Left kidney (tissue), 2 donors: ENCODE data around the gene FAM20C. TPM values are rescaled to one million over a fixed set of nuclear protein-coding genes. Genes with fewer than 3 reads are reported as not detected.

ENCODE experiments used
- DNase-seq: peaks from one replicate; pipeline ENCODE4 v3.0.0-alpha.2; 2013
- polyA plus RNA-seq: library from polyadenylated mRNA; unstranded; fragments of 120-200 nt; gene quantifications from one replicate; pipeline ENCODE4 v1.2.1, GENCODE V29; 2013; ENCODE audit not compliant: insufficient read length

Gene FAM20C
- polyA plus RNA-seq, 1 donor = 68.5 TPM

DNA sequence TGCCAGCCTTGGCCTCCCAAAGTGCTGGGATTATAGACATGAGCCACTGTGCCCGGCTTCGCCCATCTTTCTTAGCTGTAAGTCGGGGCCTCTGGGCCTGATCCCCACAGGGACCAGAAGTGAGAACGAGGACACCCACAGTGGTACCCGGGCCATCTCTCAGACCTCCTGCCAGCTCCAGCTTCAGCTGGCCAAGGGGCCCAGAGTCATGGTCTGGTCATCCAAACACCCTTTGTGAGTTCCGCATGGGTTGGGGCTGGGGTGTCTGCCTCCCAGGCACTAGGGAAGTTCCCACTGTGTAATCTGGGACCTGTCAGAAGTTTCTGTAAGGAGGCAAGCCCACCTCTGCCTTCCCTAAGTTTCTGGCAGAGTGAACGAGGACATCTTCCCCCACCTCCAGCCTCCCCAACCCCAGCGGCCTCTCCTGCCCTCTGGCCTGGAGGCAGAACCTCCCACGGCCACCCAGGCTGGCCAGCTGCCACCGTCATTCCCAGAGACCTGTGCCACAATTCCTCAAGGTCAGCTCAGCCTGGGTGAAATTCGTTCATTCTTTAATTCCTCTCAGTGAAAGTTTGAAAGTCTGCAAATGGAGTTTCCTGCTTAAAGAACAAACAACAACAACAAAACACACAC lies 78.1 kb downstream of the FAM20C start:
- DNase-seq = no peak

DNA sequence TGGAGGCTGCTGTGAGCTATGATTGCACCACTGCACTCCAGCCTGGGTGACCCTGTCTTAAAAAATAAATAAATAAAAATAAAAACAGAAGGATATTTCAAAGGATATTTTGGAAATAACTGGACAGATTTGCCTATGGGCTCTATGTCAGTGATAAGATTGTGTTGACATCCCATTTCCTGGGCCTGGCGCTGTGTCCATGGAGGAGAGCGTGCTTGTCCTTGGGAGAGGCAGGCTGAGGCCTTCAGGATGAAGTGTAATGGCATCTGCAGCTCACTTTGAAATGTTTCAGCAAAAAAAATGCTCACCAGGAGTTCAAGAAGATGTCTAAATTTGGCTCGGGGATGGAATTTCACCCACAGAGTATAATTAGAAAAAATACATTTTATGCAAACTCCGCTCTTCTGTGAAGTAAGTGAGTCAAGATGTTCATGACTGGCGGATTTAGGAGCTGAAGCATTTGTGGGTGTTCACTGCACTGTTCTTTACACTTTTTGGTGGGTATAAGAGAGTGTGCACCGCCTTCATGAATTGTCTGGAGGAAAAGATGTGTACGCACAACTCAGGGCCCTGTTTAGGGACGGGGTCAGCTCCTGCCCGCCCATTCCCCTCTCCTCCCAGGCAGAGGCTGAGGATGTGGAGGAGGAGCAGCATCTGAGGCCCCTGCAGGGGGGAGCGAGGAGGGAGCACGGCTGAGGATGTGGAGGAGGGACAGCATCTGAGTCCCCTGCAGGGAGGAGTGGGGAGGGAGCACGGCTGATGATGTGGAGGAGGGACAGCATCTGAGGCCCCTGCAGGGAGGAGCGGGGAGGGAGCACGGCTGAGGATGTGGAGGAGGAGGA lies 79.1 kb downstream of the FAM20C start:
- DNase-seq = no peak

DNA sequence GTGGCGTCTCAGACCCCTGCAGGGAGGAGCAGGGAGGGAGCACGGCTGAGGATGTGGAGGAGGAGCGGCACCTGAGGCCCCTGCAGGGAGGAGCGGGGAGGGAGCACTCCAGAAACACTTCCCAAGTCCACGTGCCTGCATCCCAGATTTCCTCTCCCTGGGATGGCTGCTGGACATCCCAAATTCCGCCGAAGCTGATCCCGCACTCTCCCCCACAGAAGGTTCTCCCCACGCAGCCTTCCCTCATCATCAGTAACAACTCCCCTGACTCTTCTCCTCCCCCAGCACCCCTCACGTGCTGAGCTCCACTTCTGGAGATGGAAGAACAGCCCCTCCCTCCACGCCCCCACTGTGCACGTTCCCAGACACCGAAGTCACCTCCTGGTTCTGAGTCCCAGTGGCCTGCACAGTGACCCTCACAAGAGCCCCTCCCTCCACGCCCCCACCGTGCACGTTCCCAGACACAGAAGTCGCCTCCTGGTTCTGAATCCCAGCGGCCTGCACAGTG lies 79.8 kb downstream of the FAM20C start:
- DNase-seq = no peak

DNA sequence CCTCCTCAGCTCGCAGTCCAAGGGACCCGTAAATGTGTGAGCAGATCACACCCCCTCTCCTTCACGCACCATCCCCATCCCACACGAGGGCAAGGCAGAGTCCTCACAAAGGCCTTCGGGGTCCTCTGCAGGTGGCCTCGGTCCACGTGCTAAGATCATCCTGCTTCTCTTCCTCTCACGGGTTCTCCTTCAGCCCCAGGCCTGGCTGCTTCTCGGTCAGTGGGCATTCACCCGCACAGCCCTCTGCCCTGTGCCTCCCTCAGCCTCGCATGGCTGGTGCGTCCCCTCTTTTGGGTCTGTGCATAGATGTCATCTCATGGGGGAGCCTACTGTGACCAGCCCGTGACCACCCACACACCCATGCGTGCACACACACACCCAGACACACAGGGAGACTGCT lies 80.3 kb downstream of the FAM20C start:
- DNase-seq = no peak

DNA sequence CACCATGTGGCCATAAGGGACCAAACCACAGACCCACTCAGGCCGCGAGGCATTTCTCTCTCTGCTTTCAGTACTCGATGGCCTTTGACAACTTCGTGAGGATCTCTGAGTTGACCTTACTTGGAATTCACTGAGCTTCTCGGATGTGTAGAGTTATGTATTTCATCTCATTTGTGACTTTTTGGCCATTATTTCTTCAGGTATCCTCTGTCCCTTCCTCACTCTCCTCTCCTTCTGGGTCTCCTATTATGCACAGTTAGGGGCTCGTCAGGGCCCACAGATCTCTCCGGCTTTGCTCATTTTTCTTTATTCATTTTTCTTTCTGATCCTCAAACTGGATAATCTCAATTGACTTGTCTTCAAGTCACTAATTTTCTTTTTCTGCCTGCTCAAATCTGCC lies 81.0 kb downstream of the FAM20C start:
- no peak for DNase-seq

DNA sequence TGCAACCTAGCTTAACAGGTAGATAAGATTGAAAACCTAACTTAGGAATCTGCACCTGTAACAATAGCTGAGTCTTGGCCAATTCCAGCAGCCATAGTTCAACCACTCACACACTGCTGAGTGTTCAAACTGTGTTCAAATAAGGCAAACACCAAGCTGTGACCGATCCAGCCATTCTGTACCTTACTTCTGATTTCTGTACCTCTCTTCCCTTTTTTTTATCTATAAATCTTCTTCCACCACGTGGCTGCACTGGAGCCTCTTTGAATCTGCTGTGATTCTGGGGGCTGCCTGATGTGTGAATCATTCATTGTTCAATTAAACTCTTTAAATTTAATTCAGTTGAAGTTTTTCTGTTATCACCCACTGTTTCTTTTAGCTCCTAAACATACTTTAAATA lies 81.9 kb downstream of the FAM20C start:
- DNase-seq = no peak

DNA sequence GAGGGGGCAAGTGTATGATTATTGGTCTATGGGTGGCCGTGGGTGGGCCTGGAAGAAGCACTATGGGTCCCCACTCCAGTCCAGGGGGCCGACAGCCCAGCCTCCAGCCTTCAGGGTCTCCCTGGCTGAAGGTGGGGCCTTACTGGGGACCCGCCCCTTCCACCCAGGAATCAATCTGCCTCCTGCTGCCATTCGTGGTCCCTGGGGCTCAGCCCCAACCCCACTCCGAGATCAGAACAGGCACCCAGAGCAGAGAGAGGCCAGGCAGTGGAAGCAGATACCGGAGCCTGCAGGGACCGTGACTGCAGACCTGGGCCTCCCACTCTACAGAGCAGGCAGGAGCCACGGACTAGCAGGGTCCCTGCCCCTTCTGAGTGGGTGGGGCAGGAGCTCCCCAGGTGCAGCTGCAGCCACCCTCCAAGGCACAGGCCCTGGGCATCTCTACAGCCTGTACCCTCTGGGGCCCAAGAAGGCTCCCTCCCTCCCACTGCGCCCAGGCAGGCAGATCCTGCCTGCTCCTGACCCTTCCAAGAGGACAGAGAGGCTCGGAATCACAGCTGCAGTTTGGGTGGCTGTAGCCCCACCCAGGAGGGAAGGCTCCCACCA lies 84.0 kb downstream of the FAM20C start:
- no peak for DNase-seq

DNA sequence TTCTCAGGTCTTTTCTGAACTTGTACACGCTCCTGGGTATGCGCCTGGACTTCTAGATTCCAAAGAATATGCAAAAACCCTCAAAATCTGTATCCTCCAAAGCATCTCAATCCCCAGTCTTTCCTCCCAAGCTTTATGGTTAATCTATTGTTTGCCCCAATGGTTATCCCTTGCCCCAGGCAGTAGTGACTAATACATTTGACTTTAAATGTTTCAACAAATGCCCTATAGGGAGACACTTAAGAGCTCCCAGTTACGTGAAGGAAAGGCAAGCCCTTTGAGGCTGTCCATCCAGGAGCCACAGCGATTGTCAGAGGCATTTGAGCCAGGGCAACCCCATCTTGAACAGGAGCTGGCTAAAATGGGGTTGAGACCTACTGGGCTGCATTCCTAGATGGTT lies 84.9 kb downstream of the FAM20C start:
- no peak for DNase-seq

DNA sequence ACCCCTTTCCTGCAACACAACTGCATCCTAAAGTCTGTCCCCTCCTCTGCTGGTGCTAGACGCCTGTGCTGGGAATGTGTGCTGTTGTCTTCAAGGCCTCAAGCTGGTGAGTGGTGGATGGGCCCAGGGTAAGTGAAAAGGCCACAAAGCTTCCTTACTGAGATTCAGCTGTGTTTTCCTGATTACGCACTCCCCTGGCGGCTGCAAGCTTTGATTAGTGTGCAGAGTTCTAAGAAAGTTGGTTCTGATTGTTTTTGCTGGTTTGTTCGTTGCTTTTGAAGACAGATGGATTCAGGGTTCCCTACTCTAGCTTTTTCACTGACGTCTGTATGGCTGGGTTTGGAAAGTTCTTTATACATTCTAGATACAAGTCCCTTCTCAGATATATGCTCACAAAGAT lies 85.7 kb downstream of the FAM20C start:
- DNase-seq = no peak

DNA sequence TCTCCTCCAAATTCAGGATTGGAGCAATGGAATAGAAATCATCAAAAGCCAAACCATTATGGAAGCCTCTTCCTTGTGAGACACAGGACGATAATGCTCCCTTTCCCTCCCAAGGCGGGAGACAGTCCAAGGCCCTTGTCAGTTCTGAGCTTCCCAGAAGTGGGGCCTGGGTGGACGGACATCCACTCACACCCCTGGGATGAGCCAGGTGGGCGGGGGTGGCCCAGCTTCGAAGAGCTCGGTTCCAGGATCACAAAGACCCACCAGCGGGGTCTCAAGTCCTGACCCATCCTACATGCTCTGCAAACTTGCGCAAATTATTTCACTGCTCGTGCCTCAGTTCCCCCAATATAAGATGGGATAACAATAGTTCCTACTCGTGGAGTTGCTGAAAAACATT lies 87.5 kb downstream of the FAM20C start:
- no peak for DNase-seq

DNA sequence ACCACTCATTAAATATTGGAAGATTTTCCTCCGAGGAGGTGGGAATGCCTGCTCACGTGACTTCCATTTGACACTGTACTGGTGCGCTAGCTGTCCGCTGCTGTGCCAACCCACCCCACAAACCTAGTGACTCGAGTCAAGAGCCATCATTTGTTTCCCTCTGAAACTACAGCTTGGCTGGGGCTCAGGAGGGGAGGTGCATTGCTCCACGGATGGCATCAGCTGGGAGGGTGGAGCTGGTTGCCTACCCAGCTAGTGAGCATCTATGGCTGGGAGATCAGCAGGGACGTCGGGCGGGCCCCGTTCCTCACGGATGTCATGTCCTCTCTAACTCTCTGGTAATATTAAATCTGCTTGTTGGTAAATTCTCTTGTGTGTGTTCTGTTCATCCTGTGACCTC lies 88.1 kb downstream of the FAM20C start:
- no peak for DNase-seq

DNA sequence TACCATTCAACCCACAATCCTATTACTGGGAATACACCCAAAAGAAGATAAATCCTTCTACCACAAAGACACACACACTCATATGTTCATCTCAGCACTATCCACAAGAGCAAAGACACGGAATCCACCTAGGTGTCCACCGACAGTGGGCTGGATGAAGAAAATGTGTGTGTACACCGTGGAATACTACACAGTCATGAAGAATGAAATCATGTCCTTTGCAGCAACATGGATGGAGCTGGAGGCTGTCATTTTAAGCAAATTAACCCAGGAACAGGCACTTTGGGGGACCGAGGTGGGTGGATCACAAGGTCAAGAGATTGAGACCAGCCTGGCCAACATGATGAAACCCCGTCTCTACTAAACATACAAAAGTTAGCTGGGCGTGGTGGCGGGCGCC lies 89.3 kb downstream of the FAM20C start:
- DNase-seq = no peak

DNA sequence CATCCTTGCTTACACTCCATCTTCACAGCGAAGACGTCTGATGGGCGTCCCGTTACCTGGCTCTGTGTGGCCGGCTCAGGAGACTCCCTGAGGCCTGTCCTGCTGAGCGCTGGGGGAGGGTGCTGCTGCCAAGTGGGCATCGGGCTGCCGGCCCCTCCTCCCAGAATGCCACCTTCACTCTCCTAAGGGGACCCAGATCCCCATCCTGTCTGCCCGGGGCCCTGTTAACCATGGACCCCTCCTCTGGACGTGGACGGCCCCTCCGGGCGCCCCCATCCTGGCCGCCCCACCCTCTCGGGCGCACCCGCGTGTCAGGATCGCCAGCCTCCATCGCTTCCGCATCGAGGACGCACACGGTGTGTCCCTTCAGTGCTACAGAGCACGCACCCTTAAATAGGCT lies 90.2 kb downstream of the FAM20C start:
- no peak for DNase-seq

DNA sequence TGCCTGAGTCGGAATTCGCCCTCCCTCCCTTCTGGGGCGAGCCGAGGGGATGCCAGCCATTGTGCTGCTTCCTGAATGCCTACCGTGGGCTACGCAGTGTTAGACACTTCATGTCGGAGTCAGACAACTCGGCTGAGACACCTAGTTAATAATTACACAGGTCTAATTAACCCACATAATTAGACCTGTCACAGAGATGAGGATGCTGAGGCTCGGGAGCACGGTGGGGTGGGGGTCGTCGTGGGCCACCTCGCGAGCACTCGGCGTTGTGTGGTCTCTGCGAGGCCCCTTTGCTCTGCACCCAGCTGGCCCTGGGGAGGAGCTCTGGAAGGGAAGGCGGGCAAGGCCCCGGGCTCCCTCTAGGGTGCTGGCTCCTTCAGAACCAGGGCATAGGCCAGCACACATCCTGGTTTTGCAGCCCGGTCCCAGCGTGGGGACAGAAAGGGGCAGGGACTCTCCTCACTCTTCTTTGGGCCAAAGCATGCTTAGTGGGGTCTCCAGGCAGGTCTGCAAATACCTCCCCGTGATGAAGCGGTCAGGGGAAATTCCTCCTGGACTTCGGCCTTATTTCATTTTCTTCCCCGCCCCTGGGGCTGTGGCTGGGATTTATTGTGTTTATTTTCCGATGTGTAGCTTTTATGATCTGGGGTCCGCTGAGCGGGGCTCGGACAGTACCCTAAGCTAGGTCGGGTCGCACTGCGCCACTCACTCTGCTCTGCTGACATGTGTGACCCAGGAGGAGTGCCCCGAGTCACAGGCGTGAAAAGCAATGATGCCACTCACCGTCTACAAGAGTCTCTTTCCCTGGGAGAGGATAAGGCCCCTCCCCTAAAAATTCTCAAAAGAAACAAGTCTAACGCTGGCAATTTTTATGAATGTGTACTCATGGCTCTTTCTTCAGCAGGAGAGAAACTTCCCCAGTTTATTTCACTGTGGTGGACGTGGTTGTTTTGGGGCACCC lies 92.7 kb downstream of the FAM20C start:
- no peak for DNase-seq

DNA sequence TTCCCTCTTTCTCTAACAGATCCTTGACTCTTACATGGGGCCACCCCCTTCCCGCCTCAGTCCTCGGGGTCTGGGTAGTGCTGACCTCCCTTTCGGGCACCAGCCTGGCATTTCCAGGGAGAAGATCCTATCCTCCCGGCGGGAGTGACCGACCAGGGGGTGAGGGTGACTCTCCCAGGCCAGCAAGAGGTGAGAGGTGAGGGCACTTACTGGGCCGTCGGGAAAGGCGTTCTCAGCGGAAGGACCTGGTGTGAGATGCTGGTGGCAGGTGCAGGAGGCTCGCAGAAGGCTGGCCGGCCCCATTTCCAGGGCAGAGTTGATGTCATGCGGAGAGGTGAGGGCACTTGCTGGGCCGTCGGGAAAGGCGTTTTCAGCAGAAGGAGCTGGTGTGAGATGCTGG lies 93.4 kb downstream of the FAM20C start:
- no peak for DNase-seq

DNA sequence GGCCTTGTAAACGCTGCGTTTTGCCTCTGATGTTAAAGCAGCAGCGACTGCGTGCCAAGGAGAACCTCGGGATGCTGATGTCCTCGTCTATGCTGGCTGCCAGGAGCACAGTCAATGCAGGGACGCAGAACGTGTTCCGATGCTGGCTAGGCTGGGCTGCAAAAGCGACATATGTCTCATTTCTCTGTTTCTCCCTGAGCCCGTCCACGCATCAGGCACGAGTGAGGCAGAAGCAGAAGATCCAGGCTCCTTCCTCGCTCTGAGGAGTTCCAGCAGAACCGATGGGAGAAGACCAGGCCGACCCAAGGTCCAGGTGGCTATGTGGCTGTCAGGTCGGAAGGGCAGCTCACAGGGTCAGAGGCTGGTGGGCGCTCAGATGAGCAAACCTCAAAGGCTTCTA lies 93.9 kb downstream of the FAM20C start:
- no peak for DNase-seq

DNA sequence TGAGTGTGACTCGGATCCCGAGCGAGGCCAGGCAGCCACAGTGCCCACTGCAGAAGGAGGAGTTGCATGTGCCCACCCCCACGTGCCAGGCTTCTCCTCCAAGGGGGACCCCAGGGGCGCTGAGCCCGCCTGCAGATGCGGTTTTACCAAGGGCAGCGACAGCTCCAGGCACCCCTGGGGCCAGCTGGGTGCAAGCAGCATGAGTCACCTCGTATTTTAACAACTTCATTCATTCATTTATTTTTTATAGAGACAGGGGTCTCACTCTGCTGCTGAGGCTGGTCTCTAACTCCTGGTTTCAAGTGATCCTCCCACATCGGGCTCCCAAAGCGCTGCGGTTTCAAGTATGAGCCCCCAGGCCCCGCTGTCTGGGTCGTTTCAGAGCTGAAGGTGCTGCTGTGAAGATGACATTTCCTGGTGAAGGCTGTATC lies 96.3 kb downstream of the FAM20C start:
- no peak for DNase-seq

DNA sequence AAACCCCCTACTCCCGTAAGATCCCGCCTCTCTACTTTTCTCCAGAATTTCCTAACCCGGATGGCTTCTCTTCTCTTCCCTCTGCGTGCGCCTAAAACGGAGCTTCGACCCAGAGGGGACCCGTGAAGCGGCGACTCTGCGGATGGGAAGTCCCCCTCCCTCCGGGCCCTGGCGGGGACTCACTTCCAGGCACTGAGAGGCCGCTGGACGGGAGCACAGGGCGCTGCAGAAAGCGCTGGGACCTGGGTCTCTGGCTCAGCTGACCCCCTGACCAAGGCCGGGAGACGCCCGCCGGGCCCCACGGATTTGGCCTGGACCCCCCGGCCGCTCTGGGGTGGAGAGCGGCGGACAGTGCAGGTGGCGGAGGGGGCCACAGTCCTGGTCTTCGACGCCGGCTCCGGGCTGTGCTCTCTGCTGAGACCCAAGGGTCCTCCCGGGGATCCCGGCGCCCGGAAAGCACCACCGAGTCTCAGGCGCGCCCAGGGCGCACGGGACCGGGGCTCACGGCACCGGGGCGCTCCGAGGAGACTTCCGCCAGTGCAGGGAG lies 96.9 kb downstream of the FAM20C start:
- DNase-seq = no peak

DNA sequence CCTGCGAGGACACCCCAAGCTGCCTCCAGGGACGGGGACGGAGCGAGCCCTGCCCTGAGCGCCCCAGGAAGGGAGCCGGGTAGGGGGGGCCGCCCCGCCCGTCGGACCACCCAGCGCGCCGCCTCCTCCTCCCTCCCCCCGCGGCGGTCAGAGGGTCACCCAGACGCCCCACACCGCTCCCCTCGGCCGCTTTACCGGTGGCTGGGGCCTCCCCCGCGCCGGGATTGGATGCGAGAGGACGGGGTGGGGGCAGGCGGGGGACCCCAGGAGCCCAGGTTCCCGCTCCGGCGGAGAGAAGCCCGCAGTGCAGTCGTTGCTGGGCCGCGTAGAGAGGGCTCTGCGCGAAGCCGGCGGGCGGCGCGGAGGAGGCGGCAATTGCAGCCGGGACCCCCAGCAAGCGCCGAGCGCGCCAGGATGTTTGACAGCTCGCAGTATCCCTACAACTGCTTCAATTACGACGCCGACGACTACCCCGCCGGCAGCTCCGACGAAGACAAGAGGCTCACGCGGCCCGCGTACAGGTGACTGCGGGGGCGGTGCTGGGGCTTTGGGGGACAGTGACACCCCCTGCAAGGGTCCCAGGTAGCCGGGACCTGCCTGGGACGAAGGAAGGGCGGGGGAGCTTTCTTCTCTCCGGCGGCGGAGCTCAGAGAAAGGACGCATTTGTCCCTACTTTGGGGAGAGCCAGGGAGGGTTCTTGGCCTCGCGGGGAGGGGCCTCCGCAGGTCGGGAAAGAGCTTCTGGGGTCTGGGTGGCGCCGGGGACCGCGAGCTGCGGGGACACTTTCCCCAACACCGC lies 97.6 kb downstream of the FAM20C start, which contains the start of gene FOXL3:
Gene FOXL3, plus strand, starts transcription at position 415 of the 798 bp plus-strand sequence. Its CDS starts 0 bp downstream, at position 415.
- DNase-seq = no peak

DNA sequence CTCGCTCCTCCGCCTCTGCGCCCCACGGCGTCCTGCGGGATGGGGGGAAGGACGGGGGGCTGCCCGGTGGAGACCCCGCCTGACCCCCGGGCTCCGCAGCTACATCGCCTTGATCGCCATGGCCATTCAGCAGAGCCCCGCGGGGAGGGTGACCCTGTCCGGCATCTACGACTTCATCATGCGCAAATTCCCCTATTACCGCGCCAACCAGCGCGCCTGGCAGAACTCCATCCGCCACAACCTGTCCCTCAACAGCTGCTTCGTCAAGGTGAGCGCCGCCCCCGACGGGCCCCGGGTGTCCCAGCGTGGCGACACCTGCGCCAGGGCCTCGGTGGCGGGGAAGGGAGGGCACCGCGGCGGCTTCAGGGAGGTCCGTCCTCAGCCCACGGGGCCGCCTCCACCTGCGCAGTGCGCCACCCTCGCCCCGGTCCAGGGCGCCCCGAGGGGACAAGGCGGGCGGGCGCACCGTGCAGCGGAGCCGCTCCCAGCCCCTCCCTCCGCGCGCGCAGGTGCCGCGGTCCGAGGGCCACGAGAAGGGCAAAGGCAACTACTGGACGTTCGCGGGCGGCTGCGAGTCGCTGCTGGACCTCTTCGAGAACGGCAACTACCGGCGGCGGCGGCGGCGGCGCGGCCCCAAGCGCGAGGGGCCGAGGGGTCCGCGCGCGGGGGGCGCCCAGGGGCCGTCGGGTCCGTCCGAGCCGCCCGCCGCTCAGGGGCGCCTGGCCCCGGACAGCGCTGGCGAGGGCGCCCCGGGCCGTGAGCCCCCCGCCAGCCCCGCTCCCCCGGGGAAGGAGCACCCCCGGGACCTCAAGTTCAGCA lies 98.4 kb downstream of the FAM20C start:
- no peak for DNase-seq
